GM13976 (cell line): ENCODE results near the gene DYNC1I1.

Experiments used
- DNase-seq: peaks from one replicate; pipeline ENCODE4 v3.0.0; 2012; ENCODE audit warnings: low spot score
- in situ Hi-C: fragments of 300-500 bp; cut with MboI; formaldehyde crosslinking; loops from one replicate; pipeline ENCODE4 v1.12.0; 2022; ENCODE audit warnings: low sequenced_read_pairs, mixed read lengths, inconsistent platforms; ENCODE audit not compliant: unreplicated experiment
- TF ChIP-seq, protein P1 (sequence below): IDR thresholded peaks from 2 replicates; pipeline ENCODE4 v1.5.1; 2012; ENCODE audit warnings: borderline replicate concordance, mild to moderate bottlenecking; ENCODE audit not compliant: insufficient read depth; ENCODE audit errors: extremely low read depth, missing control alignments, control extremely low read depth

DYNC1I1 gene

DNA sequence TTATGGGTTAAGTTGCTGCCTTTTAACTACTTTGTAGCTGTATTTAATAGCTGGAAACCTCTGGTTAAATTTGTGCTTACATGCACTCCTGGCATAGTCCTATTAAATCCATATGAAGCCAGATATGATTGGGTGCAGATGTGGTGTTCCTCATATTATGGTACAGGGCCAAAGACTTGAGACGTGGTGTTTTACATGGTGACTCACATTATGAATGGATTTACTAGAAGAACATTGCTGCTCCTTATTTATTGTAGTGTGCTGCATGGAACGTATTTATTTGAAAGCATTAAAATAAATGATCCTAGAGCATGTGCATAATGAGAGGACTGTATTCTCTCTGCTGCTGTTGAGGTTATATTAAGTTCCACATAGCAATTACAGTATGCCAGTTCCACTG, 325.5 kb downstream of the DYNC1I1 start:
- TF ChIP-seq, protein P1, sequence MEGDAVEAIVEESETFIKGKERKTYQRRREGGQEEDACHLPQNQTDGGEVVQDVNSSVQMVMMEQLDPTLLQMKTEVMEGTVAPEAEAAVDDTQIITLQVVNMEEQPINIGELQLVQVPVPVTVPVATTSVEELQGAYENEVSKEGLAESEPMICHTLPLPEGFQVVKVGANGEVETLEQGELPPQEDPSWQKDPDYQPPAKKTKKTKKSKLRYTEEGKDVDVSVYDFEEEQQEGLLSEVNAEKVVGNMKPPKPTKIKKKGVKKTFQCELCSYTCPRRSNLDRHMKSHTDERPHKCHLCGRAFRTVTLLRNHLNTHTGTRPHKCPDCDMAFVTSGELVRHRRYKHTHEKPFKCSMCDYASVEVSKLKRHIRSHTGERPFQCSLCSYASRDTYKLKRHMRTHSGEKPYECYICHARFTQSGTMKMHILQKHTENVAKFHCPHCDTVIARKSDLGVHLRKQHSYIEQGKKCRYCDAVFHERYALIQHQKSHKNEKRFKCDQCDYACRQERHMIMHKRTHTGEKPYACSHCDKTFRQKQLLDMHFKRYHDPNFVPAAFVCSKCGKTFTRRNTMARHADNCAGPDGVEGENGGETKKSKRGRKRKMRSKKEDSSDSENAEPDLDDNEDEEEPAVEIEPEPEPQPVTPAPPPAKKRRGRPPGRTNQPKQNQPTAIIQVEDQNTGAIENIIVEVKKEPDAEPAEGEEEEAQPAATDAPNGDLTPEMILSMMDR = no peak
- no peak for DNase-seq

DNA sequence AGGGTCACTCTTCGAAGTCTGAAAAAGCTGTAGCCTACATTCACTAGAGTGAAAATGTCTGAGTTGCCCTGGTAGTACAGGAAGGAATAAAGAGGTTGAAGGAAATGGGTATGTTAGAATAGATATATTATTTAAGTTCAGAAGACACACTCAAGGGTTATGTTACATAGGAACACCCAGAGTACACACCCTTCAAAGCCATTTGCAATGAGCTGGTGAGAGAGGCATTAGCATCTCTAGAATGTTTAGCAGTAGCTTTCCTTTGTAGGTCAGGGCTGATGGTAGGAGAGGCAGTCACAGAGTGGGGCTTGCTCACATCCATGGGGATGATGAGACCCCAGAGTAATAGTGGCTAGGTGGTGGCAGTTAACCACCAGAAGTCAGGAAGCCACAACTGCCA, 328.4 kb downstream of the DYNC1I1 start:
- TF ChIP-seq, protein P1 = no peak
- DNase-seq = no peak
- in situ Hi-C loops = no loop called here

More for the DNA sequence above, 325.5 kb downstream of the DYNC1I1 start:
- in situ Hi-C loops = no loop called here

DNA sequence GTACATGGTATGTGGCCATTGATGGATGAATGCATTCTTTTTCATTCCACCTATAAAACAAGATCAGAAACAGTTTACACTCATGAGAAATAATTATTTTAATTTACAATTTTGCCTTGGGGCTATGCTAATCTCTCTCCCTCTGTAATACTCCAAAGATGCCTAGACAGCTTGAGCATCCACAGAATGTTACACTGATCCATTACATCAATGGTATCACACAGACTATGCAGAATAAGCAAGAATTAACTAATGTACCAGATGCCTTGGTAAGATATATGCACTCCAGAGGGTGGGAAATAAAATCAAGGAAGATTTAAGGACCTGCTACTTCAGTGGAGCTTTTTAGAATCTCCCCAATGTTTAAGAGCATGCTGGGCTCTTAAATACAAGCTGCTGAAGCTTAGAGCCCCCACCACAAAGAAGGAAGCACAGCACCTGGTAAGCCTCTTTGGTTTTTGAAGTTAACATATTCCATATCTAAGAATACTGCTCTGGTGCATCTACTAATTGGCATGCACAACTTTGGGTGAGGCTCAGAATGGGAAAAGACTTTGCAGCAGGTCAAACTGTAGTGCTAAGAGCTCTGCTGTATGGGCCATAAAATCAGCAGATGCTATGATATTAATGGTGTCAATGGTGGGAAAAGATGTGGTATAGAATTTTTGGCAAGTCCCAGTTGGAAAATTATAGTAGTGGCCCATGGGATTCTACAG, 329.9 kb downstream of the DYNC1I1 start:
- TF ChIP-seq, protein P1 = no peak
- DNase-seq = no peak
- in situ Hi-C loops = no loop called here

DNA sequence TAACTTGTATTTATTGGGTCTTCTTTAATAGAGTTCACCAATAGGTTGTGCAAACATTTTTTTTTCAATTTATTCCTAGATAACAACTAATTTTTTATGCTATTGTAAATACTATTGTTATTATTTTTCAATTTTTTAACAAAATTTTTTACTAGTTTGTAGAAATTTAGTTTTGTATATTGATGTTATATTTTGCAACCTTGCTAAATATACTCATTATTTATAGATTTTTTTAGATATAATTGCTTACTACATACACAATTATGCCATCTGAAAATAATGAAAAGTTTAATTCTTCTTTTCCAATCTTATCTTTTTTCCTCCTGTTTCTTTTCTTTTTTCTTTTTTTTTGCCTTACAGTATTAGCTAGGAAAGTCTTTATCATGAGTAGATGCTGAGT, 332.6 kb downstream of the DYNC1I1 start:
- no peak for DNase-seq
- TF ChIP-seq, protein P1 = no peak
- in situ Hi-C loops = no loop called here

DNA sequence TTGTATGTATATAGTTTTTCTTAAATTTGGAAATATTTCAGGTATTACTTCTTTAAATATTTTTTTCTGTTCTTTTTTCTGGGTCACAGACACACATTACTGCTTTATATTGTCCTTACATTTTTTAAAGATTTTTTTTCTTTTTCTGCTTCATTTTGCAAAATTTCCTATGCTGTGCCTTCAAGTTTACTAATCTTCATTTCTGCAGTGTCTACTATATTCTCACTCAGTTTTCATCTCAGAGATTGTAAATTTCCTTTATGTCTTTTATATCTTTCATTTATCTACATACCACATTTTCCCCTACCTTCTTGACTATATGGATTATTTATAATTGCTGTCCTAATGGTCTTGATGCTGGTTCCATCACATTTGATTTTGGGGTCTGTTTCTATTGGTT, 339.1 kb downstream of the DYNC1I1 start:
- in situ Hi-C loops = no loop called here
- TF ChIP-seq, protein P1 = no peak

DNA sequence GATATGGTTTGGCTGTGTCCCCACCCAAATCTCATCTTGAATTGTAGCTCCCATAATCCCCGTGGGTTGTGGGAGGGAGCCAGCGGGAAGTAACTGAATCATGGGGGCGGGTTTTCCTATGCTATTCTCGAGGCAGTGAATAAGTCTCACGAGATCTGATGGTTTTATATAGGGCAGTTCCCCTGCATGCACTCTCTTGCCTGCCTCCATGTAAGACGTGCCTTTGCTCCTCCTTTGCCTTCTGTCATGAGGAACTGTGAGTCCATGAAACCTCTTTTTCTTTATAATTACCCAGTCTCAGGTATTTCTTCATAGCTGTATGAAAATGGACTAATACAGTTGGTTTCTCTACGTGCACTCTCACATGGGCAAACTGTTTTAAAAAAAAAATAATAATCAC, 341.8 kb downstream of the DYNC1I1 start:
- TF ChIP-seq, protein P1 = no peak
- DNase-seq = no peak
- in situ Hi-C loops = no loop called here

More for the DNA sequence above, 339.1 kb downstream of the DYNC1I1 start:
- DNase-seq = no peak
